Activated B cell treated with CpG ODN at 0.5 μM for 24 hours (primary cell): ENCODE measurements around the gene POLD1. TPM values are rescaled to one million over a fixed set of nuclear protein-coding genes. Genes with fewer than 3 reads are reported as not detected.
"Not testable (repeated sequence)": the region's sequence is repeated elsewhere in the genome, so short reads cannot be mapped to it uniquely, and the experiment has no call there.

Source experiments
- ATAC-seq: fragments of 200-7000 bp; cut with Tn5 transposase; one replicate; pipeline ENCODE4 v1.10.0; 2021; ENCODE audit warnings: low read depth, mild to moderate bottlenecking, moderate library complexity
- CTCF ChIA-PET: fragments of 350-600 bp; sonication (Branson Sonifier 250); formaldehyde crosslinking; loops from one replicate; lab custom pipeline; 2021; ENCODE audit warnings: antibody characterized with exemption; lab: Charles Lee
- POLR2A ChIA-PET: fragments of 350-600 bp; sonication (Branson Sonifier 250); formaldehyde crosslinking; loops from one replicate; lab custom pipeline; 2021; ENCODE audit warnings: antibody characterized with exemption; lab: Charles Lee
- DNase-seq: peaks from one replicate; pipeline ENCODE4 v3.0.0; 2022
- H3K27ac Mint-ChIP-seq: one replicate; pipeline ENCODE4 v1.8.0; 2020; ENCODE audit warnings: mixed read lengths
- H3K27me3 Mint-ChIP-seq: one replicate; pipeline ENCODE4 v1.8.0; 2021; ENCODE audit warnings: mixed read lengths
- H3K36me3 Mint-ChIP-seq: one replicate; pipeline ENCODE4 v1.8.0; 2021; ENCODE audit warnings: low read depth, mixed read lengths
- H3K4me1 Mint-ChIP-seq: one replicate; pipeline ENCODE4 v1.8.0; 2021; ENCODE audit warnings: mixed read lengths
- H3K4me3 Mint-ChIP-seq: one replicate; pipeline ENCODE4 v1.8.0; 2020; ENCODE audit warnings: mild to moderate bottlenecking, mixed read lengths
- H3K9me3 Mint-ChIP-seq: one replicate; pipeline ENCODE4 v1.8.0; 2020; ENCODE audit warnings: mixed read lengths
- intact Hi-C: fragments of 100-400 bp; cut with micrococcal nuclease; formaldehyde crosslinking; loops from one replicate; pipeline ENCODE4 v1.15.1; 2024
- total RNA-seq: library from RNA; stranded (reverse); gene quantifications from 2 replicates; pipeline ENCODE4 v1.2.3, GENCODE V29; 2022
- TF ChIP-seq, protein P1 (sequence below): fragments of 200-600 bp; IDR thresholded peaks from one replicate; pipeline ENCODE4 v1.8.0; 2022; ENCODE audit warnings: antibody characterized with exemption, mild to moderate bottlenecking

Gene POLD1
- total RNA-seq, 1 donor from 2014 or later, result 65.5 TPM

DNA sequence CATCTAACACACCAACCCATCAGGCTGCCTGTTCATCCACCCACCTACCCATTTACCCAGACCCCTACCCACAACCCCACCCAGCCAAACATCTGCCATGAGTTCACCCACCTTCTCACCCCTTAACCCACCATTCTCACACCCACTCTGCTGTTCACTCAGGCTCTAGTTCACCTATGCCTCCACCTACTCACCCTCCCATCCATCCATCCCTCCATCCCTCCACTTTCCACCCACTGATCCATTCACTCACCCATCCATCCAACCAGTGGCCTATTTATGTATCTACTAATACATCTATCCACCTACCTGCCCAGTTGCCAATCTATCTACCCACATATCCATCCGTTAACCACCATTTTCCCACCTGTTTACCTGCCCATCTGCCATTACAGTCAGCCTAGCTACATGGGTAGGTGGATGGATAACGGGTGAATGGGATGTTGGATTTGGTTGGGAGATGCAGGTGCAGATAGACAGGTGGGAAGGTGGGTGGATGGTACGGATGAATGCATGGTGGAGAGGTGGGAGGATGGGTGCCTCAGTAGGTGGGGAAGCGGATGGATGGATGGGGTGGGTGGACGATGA, 53.8 kb downstream of the POLD1 start:
- ChIA-PET POLR2A (interaction anchor here (0.6 to 0.9 kb wide), 2 partner anchors 22 to 1531 kb away, joined by 3 read pairs; no protein-coding TSS in a partner anchor), CTCF (no interaction called here)
- H3K9me3 Mint-ChIP-seq, result no peaks in the 10 kb centered on the region
- no peaks in the 10 kb centered on the region for H3K36me3 Mint-ChIP-seq
- DNase-seq, result no peak
- intact Hi-C loops, result no loop called here
- TF ChIP-seq, protein P1, sequence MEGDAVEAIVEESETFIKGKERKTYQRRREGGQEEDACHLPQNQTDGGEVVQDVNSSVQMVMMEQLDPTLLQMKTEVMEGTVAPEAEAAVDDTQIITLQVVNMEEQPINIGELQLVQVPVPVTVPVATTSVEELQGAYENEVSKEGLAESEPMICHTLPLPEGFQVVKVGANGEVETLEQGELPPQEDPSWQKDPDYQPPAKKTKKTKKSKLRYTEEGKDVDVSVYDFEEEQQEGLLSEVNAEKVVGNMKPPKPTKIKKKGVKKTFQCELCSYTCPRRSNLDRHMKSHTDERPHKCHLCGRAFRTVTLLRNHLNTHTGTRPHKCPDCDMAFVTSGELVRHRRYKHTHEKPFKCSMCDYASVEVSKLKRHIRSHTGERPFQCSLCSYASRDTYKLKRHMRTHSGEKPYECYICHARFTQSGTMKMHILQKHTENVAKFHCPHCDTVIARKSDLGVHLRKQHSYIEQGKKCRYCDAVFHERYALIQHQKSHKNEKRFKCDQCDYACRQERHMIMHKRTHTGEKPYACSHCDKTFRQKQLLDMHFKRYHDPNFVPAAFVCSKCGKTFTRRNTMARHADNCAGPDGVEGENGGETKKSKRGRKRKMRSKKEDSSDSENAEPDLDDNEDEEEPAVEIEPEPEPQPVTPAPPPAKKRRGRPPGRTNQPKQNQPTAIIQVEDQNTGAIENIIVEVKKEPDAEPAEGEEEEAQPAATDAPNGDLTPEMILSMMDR, result no peak
- peaks cover 41% of the 10 kb centered on the region for H3K4me1 Mint-ChIP-seq
- no peak overlapping the region for H3K27ac Mint-ChIP-seq
- ATAC-seq, result no peak
- H3K4me3 Mint-ChIP-seq, result no peak overlapping the region
- no peaks in the 10 kb centered on the region for H3K27me3 Mint-ChIP-seq

DNA sequence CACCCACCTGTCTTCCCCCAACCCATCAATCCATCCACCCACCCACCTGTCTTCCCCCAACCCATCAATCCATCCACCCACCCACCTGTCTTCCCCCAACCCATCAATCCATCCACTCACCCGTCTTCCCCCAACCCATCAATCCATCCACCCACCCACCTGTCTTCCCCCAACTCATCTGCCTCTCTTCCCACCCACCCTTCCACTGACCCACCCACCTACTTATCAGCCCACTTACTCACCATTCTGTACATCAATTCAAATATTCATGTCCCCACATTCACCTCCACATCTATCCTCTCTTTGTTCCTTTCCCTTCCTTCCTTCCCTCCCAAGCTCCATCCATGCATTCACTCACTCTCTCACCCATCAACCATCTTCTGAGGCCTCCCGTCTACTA, 55.0 kb downstream of the POLD1 start:
- ATAC-seq, H3K36me3 Mint-ChIP-seq, intact Hi-C loops, H3K27ac Mint-ChIP-seq, H3K27me3 Mint-ChIP-seq, H3K9me3 Mint-ChIP-seq, H3K4me3 Mint-ChIP-seq, CTCF ChIA-PET, DNase-seq, POLR2A ChIA-PET: not testable (repeated sequence)
- peaks cover 29% of the 10 kb centered on the region for H3K4me1 Mint-ChIP-seq

DNA sequence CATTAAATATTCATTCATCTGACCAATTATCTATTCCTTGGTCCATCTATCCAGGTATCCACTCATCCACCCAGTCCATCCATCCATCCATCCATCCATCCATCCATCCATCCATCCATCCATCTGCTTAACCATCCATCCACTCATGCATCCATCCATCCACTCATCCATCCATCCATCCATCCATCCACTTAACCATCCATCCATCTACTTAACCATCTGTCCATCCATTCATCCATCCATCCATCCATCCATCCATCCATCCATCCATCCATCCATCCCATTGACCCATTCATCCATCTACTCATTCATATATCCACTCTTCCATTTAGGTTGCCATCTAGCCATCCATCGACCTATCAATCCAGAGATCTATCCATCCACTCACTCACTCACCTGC, 59.9 kb downstream of the POLD1 start:
- intact Hi-C loops, result no loop called here

DNA sequence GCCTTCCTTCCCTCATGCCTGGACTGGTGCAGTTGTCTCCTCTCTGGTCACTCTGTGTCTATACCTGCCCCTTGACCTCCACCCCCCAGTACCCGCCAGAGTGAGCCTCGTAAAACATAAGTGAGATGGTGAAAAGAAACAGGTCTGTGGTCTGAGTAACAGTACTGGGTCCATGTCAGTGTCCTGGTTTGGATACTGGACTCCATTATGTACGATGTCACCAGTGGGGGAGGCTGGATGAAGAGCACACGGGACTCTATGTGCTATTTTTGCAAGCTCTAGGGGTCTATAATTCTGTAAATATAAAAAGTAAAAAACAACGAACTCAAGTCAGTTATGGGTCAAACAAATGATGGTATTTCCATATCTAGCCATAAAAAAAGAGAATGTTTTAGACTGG, 62.9 kb downstream of the POLD1 start:
- POLR2A ChIA-PET, result no interaction called here
- no peak overlapping the region for H3K4me3 Mint-ChIP-seq
- intact Hi-C loops, result no loop called here
- H3K27me3 Mint-ChIP-seq, result no peaks in the 10 kb centered on the region
- H3K9me3 Mint-ChIP-seq, result no peaks in the 10 kb centered on the region
- H3K36me3 Mint-ChIP-seq, result peaks cover 4% of the 10 kb centered on the region
- DNase-seq, result no peak
- H3K27ac Mint-ChIP-seq, result no peak overlapping the region
- H3K4me1 Mint-ChIP-seq, result peaks cover 4% of the 10 kb centered on the region
- CTCF ChIA-PET, result no interaction called here
- TF ChIP-seq, protein P1, result no peak
- ATAC-seq, result no peak

More for the DNA sequence above, 59.9 kb downstream of the POLD1 start:
- TF ChIP-seq, protein P1, result no peak
- CTCF ChIA-PET, result no interaction called here
- Mint-ChIP-seq H3K27ac (no peak overlapping the region), H3K4me3 (no peak overlapping the region), H3K36me3 (peaks cover 4% of the 10 kb centered on the region), H3K4me1 (no peaks in the 10 kb centered on the region), H3K9me3 (no peaks in the 10 kb centered on the region), H3K27me3 (no peaks in the 10 kb centered on the region)
- ATAC-seq (no peak), DNase-seq (no peak)
- POLR2A ChIA-PET, result no interaction called here

DNA sequence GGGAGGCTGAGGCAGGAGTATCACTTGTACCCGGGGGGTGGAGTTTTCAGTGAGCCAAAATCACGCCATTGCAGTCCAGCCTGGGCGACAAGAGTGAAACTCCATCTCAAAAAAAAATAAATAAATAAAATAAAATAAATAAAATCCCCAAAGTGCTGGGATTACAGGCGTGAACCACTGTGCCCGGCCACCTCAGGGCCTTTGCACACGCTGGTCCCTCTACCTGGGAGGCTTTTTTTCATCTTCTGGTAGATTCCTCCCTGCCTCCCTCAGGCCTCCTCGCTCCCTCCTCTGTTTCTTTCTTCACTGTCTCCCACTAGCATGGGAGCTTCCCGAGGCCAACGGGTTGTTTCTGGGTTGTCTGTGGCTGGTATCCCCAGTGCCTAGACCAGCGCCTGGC, 63.6 kb downstream of the POLD1 start:
- ATAC-seq (no peak), DNase-seq (no peak)
- Mint-ChIP-seq H3K27ac (no peak overlapping the region), H3K9me3 (no peaks in the 10 kb centered on the region), H3K27me3 (no peaks in the 10 kb centered on the region), H3K36me3 (peaks cover 4% of the 10 kb centered on the region), H3K4me1 (peaks cover 4% of the 10 kb centered on the region), H3K4me3 (no peak overlapping the region)
- TF ChIP-seq, protein P1, result no peak
- ChIA-PET CTCF (interaction anchor here (1.2 kb wide), 1 partner anchor 13 kb away, joined by 4 read pairs; no protein-coding TSS in a partner anchor), POLR2A (interaction anchor here (0.6 kb wide), 1 partner anchor 20 kb away, joined by 5 read pairs; no protein-coding TSS in a partner anchor)
- intact Hi-C loops, result no loop called here
